ENCODE results near the gene CCNQ.

The CCNQ gene

DNA sequence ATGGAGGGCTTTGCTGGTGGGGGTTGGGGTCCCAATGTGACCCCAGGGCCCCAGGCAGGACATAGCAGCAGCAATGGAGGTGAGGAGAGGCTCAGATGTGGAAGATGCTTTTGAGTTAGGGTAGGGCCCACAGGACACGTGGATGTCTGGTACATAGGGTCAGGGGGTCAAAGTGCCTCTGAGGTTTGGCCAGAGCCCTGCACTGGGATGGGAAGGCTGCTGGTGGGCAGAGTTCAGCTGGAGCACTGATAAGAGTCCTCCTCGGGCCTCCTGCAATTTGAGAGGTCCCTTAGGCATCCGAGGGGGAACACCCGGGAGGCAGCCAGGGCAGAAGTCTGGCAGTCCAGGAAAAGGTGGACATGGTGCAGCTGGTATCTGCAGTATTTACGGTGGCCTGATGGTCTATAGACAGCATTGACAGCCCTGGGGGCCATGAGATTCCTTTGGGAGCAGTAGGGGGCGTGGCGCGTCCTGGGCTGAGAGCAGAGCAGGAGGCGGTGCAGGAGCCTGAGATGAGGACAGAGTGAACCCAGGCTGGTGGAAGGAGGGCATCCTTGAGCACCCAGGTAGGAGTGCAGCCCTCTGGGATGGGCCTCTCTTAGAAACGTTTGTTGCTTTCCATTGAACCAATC is 22.6 kb downstream of the CCNQ start:
- DNase-seq (ENCODE audit: insufficient read length, low spot score), result no peak
- FAIRE-seq, result no peak
- no peak for TF ChIP-seq POLR2A (IDR thresholded peaks at IDR 0.05; ENCODE audit: low read depth, low read length)

DNA sequence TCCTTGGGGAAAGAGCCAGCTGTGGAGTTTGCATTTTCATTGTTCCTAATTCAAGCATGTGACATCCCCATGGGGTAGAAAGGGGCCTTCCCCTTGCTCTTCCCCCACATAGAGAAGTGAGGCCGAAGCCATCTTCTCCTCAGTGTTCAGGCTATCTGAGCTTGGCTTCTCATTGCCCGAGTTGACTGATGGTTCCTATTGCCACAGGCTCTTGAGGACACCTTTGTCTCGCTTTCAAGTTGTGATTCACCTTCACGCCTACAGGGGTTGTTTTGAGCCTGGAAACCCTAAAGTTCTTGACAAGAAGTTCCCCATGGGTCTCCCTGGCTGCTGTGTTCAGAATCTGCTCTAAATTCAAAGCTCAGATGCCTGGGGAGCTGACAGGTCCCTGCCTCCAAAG is 25.0 kb downstream of the CCNQ start:
- FAIRE-seq (no peak), DNase-seq (ENCODE audit: insufficient read length, low spot score) (no peak)
- TF ChIP-seq POLR2A (IDR thresholded peaks at IDR 0.05; ENCODE audit: low read depth, low read length), result no peak

GRCh38 chrX:153572601-153573000 is 26.3 kb downstream of the CCNQ start:
- DNase-seq (ENCODE audit: insufficient read length, low spot score), result no peak
- no peak for FAIRE-seq
- TF ChIP-seq POLR2A (IDR thresholded peaks at IDR 0.05; ENCODE audit: low read depth, low read length), result no peak

DNA sequence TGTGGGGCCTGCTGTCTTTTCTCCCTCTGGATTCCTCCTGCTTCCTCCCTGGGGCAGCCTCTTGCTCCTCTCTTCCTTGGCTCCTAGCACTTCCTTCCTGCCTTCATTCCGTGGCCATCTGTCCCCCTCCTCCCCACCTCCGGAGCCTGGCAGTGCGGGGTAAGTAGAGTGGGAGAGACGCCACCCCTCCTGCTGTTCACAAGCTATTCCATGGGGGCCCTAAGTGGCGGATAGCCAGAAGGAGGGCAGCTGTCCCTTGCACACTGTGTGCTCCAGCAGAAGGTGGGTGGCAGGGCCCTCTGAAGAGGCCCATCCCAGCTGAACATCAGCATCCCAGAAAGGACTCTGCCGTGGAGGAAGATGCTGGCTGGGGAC is 27.4 kb downstream of the CCNQ start:
- no peak for TF ChIP-seq POLR2A (IDR thresholded peaks at IDR 0.05; ENCODE audit: low read depth, low read length)
- no peak for DNase-seq (ENCODE audit: insufficient read length, low spot score)
- no peak for FAIRE-seq

DNA sequence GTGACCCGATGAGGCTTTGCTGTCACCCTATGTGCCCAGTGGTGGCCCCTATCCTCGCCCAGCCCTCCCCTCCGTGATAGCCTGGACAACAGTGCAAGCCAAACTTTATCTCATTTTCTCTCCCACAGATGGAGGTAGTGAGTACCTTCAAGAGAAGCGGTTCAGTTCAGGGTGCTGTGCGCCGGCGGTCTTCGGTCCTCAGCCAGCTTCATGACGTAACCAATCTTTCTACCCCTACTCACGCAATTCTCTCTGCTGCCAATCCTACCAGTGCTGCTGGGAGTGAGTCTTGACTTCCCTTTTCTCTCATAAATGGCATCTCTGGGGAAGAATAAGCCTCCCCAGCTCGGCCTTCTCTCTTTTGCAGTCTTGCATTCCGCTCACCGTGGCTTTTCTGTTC is 29.5 kb downstream of the CCNQ start:
- no peak for TF ChIP-seq POLR2A (IDR thresholded peaks at IDR 0.05; ENCODE audit: low read depth, low read length)
- DNase-seq (ENCODE audit: insufficient read length, low spot score) (no peak), FAIRE-seq (no peak)

- FAIRE-seq (no peak), DNase-seq (ENCODE audit: insufficient read length, low spot score) (no peak)
- no peak for TF ChIP-seq POLR2A (IDR thresholded peaks at IDR 0.05; ENCODE audit: low read depth, low read length)
These were observed 30.4 kb downstream of the CCNQ start for GRCh38 chrX:153568451-153569011.

DNA sequence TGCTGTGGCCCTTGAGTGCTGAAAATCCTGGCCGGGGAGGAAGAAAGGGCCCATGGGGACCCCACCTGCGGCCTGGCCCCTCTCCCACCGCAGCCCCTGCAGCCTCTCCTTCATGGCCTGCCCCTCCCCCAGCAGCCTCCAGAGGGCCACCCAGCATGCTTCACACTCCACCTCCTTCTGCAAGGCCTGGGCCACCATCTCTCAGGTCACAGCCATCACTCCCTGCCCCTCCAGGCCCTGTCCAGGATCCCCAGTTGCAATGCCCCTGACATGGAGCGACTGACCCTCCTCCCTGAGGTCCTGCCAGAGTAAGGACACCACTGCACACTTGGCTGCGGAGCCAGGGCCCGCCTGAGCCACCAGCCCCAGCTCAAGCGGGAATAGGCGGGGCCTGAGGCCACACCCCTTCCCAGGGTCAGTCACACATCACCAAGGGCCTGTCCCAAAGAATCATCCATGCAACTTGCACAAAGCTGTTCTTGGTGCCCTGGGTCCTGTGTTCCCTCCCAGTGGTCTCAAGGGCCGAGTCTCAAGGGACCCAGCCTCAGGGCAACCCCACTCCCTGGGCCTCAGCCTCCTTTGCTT is 32.9 kb downstream of the CCNQ start:
- DNase-seq (ENCODE audit: insufficient read length, low spot score) (no peak), FAIRE-seq (no peak)
- TF ChIP-seq POLR2A (IDR thresholded peaks at IDR 0.05; ENCODE audit: low read depth, low read length), result no peak

GRCh38 chrX:153564047-153564606 is 34.8 kb downstream of the CCNQ start:
- DNase-seq (ENCODE audit: insufficient read length, low spot score), result no peak
- FAIRE-seq, result no peak
- no peak for TF ChIP-seq POLR2A (IDR thresholded peaks at IDR 0.05; ENCODE audit: low read depth, low read length)

- FAIRE-seq (no peak), DNase-seq (ENCODE audit: insufficient read length, low spot score) (no peak)
- TF ChIP-seq POLR2A (IDR thresholded peaks at IDR 0.05; ENCODE audit: low read depth, low read length), result no peak
These were observed 36.4 kb downstream of the CCNQ start for GRCh38 chrX:153562546-153562945.

GRCh38 chrX:153561337-153561736 is 37.6 kb downstream of the CCNQ start:
- DNase-seq (ENCODE audit: insufficient read length, low spot score) (no peak), FAIRE-seq (no peak)
- no peak for TF ChIP-seq POLR2A (IDR thresholded peaks at IDR 0.05; ENCODE audit: low read depth, low read length)

DNA sequence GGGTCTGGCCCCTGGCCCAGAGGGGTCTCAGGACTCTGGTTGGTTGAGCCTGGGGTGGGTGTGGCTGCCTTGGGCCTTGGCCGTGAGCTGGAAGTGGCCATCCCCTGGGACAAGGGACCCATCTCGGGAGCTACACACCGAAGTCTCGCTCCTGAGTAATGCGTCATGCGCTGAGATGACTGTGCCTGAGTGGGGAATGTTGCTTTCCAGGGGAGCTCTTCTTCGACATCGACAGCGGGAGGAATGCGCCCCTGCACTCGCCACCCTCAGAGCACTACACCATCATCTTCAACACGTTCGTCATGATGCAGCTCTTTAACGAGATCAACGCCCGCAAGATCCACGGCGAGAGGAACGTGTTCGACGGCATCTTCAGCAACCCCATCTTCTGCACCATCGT is 38.5 kb downstream of the CCNQ start:
- FAIRE-seq (no peak), DNase-seq (ENCODE audit: insufficient read length, low spot score) (no peak)
- no peak for TF ChIP-seq POLR2A (IDR thresholded peaks at IDR 0.05; ENCODE audit: low read depth, low read length)

GRCh38 chrX:153560000-153560399 is 38.9 kb downstream of the CCNQ start:
- FAIRE-seq, result no peak
- no peak for TF ChIP-seq POLR2A (IDR thresholded peaks at IDR 0.05; ENCODE audit: low read depth, low read length)
- no peak for DNase-seq (ENCODE audit: insufficient read length, low spot score)

- no peak for TF ChIP-seq POLR2A (IDR thresholded peaks at IDR 0.05; ENCODE audit: low read depth, low read length)
- FAIRE-seq (no peak), DNase-seq (ENCODE audit: insufficient read length, low spot score) (no peak)
These were observed 41.2 kb downstream of the CCNQ start for GRCh38 chrX:153557618-153558355.

GRCh38 chrX:153556767-153557166 is 42.2 kb downstream of the CCNQ start:
- DNase-seq (ENCODE audit: insufficient read length, low spot score) (no peak), FAIRE-seq (no peak)
- no peak for TF ChIP-seq POLR2A (IDR thresholded peaks at IDR 0.05; ENCODE audit: low read depth, low read length)

All from H54 (cell line).